ENCODE data around the gene SLC11A2. TPM values are rescaled to one million over a fixed set of nuclear protein-coding genes. Genes with fewer than 3 reads are reported as not detected.

Gene SLC11A2
- total and polyA plus RNA-seq, 2 of the 13 experiments (the other 11 are each of a cell fraction or from before 2014, with no cell fraction given): 71.7 to 77.0 TPM

GRCh38 chr12:51047655-51048540 is 21.7 kb upstream of the SLC11A2 start, which contains the start of gene LETMD1 (continued):
- peak; percentile 86 for TF ChIP-seq RBFOX2 (IDR thresholded peaks at IDR 0.05; ENCODE audit: low read depth, low read length)
- no peak for TF ChIP-seq NCOA1 (CRISPR knock-in tag; IDR thresholded peaks at IDR 0.05)
- 0 out of 2 replicates have a peak, but pooled peaks have one; percentile 30 for TF ChIP-seq NFIB (CRISPR knock-in tag; IDR thresholded peaks at IDR 0.05; ENCODE audit: borderline replicate concordance)
- TF ChIP-seq RARA (CRISPR knock-in tag; IDR thresholded peaks at IDR 0.05): peak; percentile 30
- no peak; the same call in 1 of the 2 replicates for TF ChIP-seq ZNF138 (CRISPR knock-in tag; IDR thresholded peaks at IDR 0.05; ENCODE audit: low read depth)
- peak; percentile 83; the same call in 1 of the 2 replicates for TF ChIP-seq ZNF567 (CRISPR knock-in tag; IDR thresholded peaks at IDR 0.05; ENCODE audit: borderline replicate concordance)
- no peak for TF ChIP-seq THYN1 (CRISPR knock-in tag; IDR thresholded peaks at IDR 0.05; ENCODE audit: borderline replicate concordance, low read depth)
- TF ChIP-seq ERF (CRISPR knock-in tag; IDR thresholded peaks at IDR 0.05): peak; percentile 65
- TF ChIP-seq U2AF1 (optimal IDR thresholded peaks at IDR 0.05; ENCODE audit: low read depth, low read length): no peak
- TF ChIP-seq KDM5A (IDR thresholded peaks at IDR 0.05; ENCODE audit: borderline replicate concordance, low read length): peak; percentile 2; the same call in 1 of the 2 replicates
- TF ChIP-seq ZNF616 (CRISPR knock-in tag; IDR thresholded peaks at IDR 0.05; ENCODE audit: low read depth): no peak
- TF ChIP-seq ZNF639 (CRISPR knock-in tag; conservative IDR thresholded peaks at IDR 0.05): no peak
- TF ChIP-seq ZFP37 (CRISPR knock-in tag; IDR thresholded peaks at IDR 0.05; ENCODE audit: borderline replicate concordance): no peak
- TF ChIP-seq TCF12 (IDR thresholded peaks at IDR 0.05): no peak
- TF ChIP-seq TCF12 (CRISPR knock-in tag; IDR thresholded peaks at IDR 0.05): peak; percentile 71; the same call in 1 of the 2 replicates
- peak; percentile 58; the same call in 1 of the 2 replicates for TF ChIP-seq ZMYM2 (CRISPR knock-in tag; IDR thresholded peaks at IDR 0.05)
- peak; percentile 67 for TF ChIP-seq ZNF574 (CRISPR knock-in tag; IDR thresholded peaks at IDR 0.05)
- peak; percentile 35; the same call in 1 of the 2 replicates for TF ChIP-seq DZIP1 (CRISPR knock-in tag; IDR thresholded peaks at IDR 0.05)
- peak; percentile 24; the same call in 1 of the 2 replicates for TF ChIP-seq DNMT3B (CRISPR knock-in tag; conservative IDR thresholded peaks at IDR 0.05)
- peak; percentile 72 for TF ChIP-seq ESRRA (CRISPR knock-in tag; IDR thresholded peaks at IDR 0.05; ENCODE audit: low read depth)
- TF ChIP-seq, protein P1, sequence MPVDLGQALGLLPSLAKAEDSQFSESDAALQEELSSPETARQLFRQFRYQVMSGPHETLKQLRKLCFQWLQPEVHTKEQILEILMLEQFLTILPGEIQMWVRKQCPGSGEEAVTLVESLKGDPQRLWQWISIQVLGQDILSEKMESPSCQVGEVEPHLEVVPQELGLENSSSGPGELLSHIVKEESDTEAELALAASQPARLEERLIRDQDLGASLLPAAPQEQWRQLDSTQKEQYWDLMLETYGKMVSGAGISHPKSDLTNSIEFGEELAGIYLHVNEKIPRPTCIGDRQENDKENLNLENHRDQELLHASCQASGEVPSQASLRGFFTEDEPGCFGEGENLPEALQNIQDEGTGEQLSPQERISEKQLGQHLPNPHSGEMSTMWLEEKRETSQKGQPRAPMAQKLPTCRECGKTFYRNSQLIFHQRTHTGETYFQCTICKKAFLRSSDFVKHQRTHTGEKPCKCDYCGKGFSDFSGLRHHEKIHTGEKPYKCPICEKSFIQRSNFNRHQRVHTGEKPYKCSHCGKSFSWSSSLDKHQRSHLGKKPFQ (CRISPR knock-in tag; IDR thresholded peaks at IDR 0.05; ENCODE audit: insufficient replicate concordance): no peak

Measured in HepG2 (cell line).